Measurements from ENCODE around the gene OR13C8.

DNA sequence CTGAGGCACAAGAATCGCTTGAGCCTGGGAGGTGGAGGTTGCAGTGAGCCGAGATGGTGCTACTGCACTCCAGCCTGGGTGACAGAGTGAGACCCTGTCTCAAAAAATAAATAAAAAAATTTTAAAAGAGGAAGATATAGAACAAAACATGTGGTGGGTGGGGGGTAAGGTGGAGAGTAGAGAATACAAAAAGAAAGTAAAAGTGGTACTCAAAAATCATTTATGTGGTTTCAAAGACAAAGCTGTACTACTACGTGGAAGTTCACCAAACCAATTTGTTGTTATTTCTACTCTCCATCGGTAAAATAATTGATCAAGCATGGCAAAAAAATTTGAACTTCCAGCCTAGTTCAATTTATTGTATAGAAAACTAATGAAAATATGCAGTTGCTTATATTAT is 24.3 kb upstream of the OR13C8 start:
- TF ChIP-seq, protein P1, sequence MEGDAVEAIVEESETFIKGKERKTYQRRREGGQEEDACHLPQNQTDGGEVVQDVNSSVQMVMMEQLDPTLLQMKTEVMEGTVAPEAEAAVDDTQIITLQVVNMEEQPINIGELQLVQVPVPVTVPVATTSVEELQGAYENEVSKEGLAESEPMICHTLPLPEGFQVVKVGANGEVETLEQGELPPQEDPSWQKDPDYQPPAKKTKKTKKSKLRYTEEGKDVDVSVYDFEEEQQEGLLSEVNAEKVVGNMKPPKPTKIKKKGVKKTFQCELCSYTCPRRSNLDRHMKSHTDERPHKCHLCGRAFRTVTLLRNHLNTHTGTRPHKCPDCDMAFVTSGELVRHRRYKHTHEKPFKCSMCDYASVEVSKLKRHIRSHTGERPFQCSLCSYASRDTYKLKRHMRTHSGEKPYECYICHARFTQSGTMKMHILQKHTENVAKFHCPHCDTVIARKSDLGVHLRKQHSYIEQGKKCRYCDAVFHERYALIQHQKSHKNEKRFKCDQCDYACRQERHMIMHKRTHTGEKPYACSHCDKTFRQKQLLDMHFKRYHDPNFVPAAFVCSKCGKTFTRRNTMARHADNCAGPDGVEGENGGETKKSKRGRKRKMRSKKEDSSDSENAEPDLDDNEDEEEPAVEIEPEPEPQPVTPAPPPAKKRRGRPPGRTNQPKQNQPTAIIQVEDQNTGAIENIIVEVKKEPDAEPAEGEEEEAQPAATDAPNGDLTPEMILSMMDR (IDR thresholded peaks at IDR 0.05) = no peak
- no peak for TF ChIP-seq POLR2A (IDR thresholded peaks at IDR 0.05)
